ENCODE results near the gene SPDYE4. TPM values are rescaled to one million over a fixed set of nuclear protein-coding genes. Genes with fewer than 3 reads are reported as not detected.

SPDYE4 gene
- total and polyA plus RNA-seq, 2 donors (not counting 1 experiment from before 2014, with no cell fraction given) = not detected

GRCh38 chr17:8706431-8706830, 51.9 kb downstream of the SPDYE4 start:
- Histone ChIP-seq H3K79me2 (ENCODE audit: control insufficient read depth, insufficient read depth, low read length) (no peaks in the 10 kb centered on the region), H3K4me1 (ENCODE audit: control insufficient read depth, extremely low read depth, insufficient read depth, low read length) (no peaks in the 10 kb centered on the region), H4K20me1 (ENCODE audit: control insufficient read depth, extremely low read depth, insufficient read depth, low read length) (no peaks in the 10 kb centered on the region), H2AFZ (ENCODE audit: low read length) (no peak overlapping the region), H3K4me3 (replicated peaks in 1 of 4; ENCODE audit: control extremely low read depth in 1 of 4, insufficient read depth in 1 of 4, low read depth in 3 of 4, low read length in 4 of 4) (no peak overlapping the region), H3K9ac (ENCODE audit: insufficient read depth, low read length) (no peak overlapping the region), H3K27me3 (ENCODE audit: control insufficient read depth, insufficient read depth, low read length) (peaks cover 6% of the 10 kb centered on the region), H3K4me2 (ENCODE audit: extremely low read depth, insufficient read depth, low read length) (no peak overlapping the region), H3K27ac (ENCODE audit: insufficient read depth, low read length) (no peak overlapping the region), H3K9me3 (ENCODE audit: control insufficient read depth, insufficient read depth, low read depth, low read length) (no peaks in the 10 kb centered on the region), H3K36me3 (ENCODE audit: control insufficient read depth, insufficient read depth, low read length) (no peaks in the 10 kb centered on the region)
- DNase-seq (ENCODE audit: low read depth in 2 of 2) = no peak
- TF ChIP-seq EZH2 (IDR thresholded peaks at IDR 0.05; ENCODE audit: low read length, missing control alignments) (no peak), CTCF (conservative IDR thresholded peaks at IDR 0.05 in 1 of 2, IDR thresholded peaks at IDR 0.05 in 1 of 2; ENCODE audit: low read depth in 1 of 2, low read length in 2 of 2) (no peak)

- no peak for DNase-seq (ENCODE audit: low read depth in 2 of 2)
- Histone ChIP-seq H3K4me3 (replicated peaks in 1 of 4; ENCODE audit: control extremely low read depth in 1 of 4, insufficient read depth in 1 of 4, low read depth in 3 of 4, low read length in 4 of 4) (no peak overlapping the region), H3K4me2 (ENCODE audit: extremely low read depth, insufficient read depth, low read length) (no peak overlapping the region), H3K4me1 (ENCODE audit: control insufficient read depth, extremely low read depth, insufficient read depth, low read length) (no peaks in the 10 kb centered on the region), H3K79me2 (ENCODE audit: control insufficient read depth, insufficient read depth, low read length) (no peaks in the 10 kb centered on the region), H3K27ac (ENCODE audit: insufficient read depth, low read length) (no peak overlapping the region), H3K9me3 (ENCODE audit: control insufficient read depth, insufficient read depth, low read depth, low read length) (no peaks in the 10 kb centered on the region), H3K36me3 (ENCODE audit: control insufficient read depth, insufficient read depth, low read length) (no peaks in the 10 kb centered on the region), H3K9ac (ENCODE audit: insufficient read depth, low read length) (no peak overlapping the region), H4K20me1 (ENCODE audit: control insufficient read depth, extremely low read depth, insufficient read depth, low read length) (no peaks in the 10 kb centered on the region), H3K27me3 (ENCODE audit: control insufficient read depth, insufficient read depth, low read length) (peaks cover 4% of the 10 kb centered on the region), H2AFZ (ENCODE audit: low read length) (no peak overlapping the region)
- TF ChIP-seq CTCF (conservative IDR thresholded peaks at IDR 0.05 in 1 of 2, IDR thresholded peaks at IDR 0.05 in 1 of 2; ENCODE audit: low read depth in 1 of 2, low read length in 2 of 2) (no peak), EZH2 (IDR thresholded peaks at IDR 0.05; ENCODE audit: low read length, missing control alignments) (no peak)
Measured at GRCh38 chr17:8705427-8705826, 52.9 kb downstream of the SPDYE4 start.

GRCh38 chr17:8703001-8703400, 55.3 kb downstream of the SPDYE4 start:
- Histone ChIP-seq H3K4me2 (ENCODE audit: extremely low read depth, insufficient read depth, low read length) (no peak overlapping the region), H3K9me3 (ENCODE audit: control insufficient read depth, insufficient read depth, low read depth, low read length) (no peaks in the 10 kb centered on the region), H3K4me1 (ENCODE audit: control insufficient read depth, extremely low read depth, insufficient read depth, low read length) (peaks cover 6% of the 10 kb centered on the region), H3K27me3 (ENCODE audit: control insufficient read depth, insufficient read depth, low read length) (peaks cover 4% of the 10 kb centered on the region), H3K79me2 (ENCODE audit: control insufficient read depth, insufficient read depth, low read length) (no peaks in the 10 kb centered on the region), H4K20me1 (ENCODE audit: control insufficient read depth, extremely low read depth, insufficient read depth, low read length) (no peaks in the 10 kb centered on the region), H3K27ac (ENCODE audit: insufficient read depth, low read length) (no peak overlapping the region), H2AFZ (ENCODE audit: low read length) (no peak overlapping the region), H3K36me3 (ENCODE audit: control insufficient read depth, insufficient read depth, low read length) (no peaks in the 10 kb centered on the region), H3K9ac (ENCODE audit: insufficient read depth, low read length) (no peak overlapping the region), H3K4me3 (replicated peaks in 1 of 4; ENCODE audit: control extremely low read depth in 1 of 4, insufficient read depth in 1 of 4, low read depth in 3 of 4, low read length in 4 of 4) (no peak overlapping the region)
- no peak for TF ChIP-seq CTCF (conservative IDR thresholded peaks at IDR 0.05 in 1 of 2, IDR thresholded peaks at IDR 0.05 in 1 of 2; ENCODE audit: low read depth in 1 of 2, low read length in 2 of 2)
- TF ChIP-seq EZH2 (IDR thresholded peaks at IDR 0.05; ENCODE audit: low read length, missing control alignments) = no peak
- DNase-seq (ENCODE audit: low read depth in 2 of 2) = no peak
